ENCODE results near the gene FABP7. TPM values are rescaled to one million over a fixed set of nuclear protein-coding genes. Genes with fewer than 3 reads are reported as not detected.

Gene FABP7
- polyA plus RNA-seq, 1 donor, result 0.20 TPM

Other genes with a start within 250 kb of the FABP7 start
- gene PKIB, start 169.3 kb upstream of the FABP7 start, polyA plus RNA-seq (ENCODE audit: insufficient read length), result 1.3 TPM
- gene SMPDL3A, start 9.5 kb downstream of the FABP7 start, polyA plus RNA-seq (ENCODE audit: insufficient read length), result 13.7 TPM
- gene CLVS2, start 216.5 kb downstream of the FABP7 start, polyA plus RNA-seq (ENCODE audit: insufficient read length), result 0.33 TPM